ENCODE measurements around the gene DLK1.

DLK1 gene

GRCh38 chr14:100780246-100780645, 53.6 kb downstream of the DLK1 start:
- DNase-seq: no peak

- no peak for DNase-seq
Measured at GRCh38 chr14:100780646-100781355, 54.1 kb downstream of the DLK1 start.

GRCh38 chr14:100781952-100782351, 55.3 kb downstream of the DLK1 start:
- no peak for DNase-seq

- DNase-seq: no peak
Measured at GRCh38 chr14:100782516-100783320, 56.0 kb downstream of the DLK1 start.

GRCh38 chr14:100783630-100784370, 57.1 kb downstream of the DLK1 start:
- no peak for DNase-seq

GRCh38 chr14:100784523-100785337, 58.0 kb downstream of the DLK1 start:
- no peak for DNase-seq

- DNase-seq: no peak
Measured at GRCh38 chr14:100785338-100785615, 58.6 kb downstream of the DLK1 start.

GRCh38 chr14:100785626-100786025, 58.9 kb downstream of the DLK1 start:
- DNase-seq: no peak

GRCh38 chr14:100786131-100786530, 59.4 kb downstream of the DLK1 start:
- DNase-seq: no peak

GRCh38 chr14:100786576-100787219, 60.0 kb downstream of the DLK1 start:
- no peak for DNase-seq

- DNase-seq: no peak
Measured at GRCh38 chr14:100787659-100788058, 61.0 kb downstream of the DLK1 start.

Measured in bone marrow (tissue), 2 donors.